GM21447 (cell line): ENCODE data around the gene ZNF202.

Experiments
- ATAC-seq: cut with Tn5 transposase; IDR thresholded peaks from one replicate; pipeline ENCODE4 v1.9.1; 2021; ENCODE audit not compliant: unreplicated experiment

Gene ZNF202

DNA sequence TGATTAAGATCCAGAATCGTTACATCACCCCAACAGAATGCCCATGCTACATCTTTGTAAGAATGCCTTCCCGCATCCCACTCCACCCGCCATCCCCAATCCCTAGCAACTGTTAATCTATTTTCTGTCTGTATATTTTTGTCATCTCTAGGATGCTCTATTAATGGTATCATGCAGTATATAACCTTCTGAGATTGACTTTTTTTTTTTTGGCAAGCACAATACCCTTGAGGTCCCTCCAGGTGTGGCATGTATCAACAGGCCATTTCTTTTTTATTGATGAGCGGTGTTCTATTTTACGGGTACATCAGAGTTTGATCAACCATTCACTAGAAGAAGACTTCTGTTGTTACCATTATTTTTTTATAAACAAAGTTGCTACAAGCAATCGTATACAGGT is 56.9 kb downstream of the ZNF202 start:
- ATAC-seq = no peak

DNA sequence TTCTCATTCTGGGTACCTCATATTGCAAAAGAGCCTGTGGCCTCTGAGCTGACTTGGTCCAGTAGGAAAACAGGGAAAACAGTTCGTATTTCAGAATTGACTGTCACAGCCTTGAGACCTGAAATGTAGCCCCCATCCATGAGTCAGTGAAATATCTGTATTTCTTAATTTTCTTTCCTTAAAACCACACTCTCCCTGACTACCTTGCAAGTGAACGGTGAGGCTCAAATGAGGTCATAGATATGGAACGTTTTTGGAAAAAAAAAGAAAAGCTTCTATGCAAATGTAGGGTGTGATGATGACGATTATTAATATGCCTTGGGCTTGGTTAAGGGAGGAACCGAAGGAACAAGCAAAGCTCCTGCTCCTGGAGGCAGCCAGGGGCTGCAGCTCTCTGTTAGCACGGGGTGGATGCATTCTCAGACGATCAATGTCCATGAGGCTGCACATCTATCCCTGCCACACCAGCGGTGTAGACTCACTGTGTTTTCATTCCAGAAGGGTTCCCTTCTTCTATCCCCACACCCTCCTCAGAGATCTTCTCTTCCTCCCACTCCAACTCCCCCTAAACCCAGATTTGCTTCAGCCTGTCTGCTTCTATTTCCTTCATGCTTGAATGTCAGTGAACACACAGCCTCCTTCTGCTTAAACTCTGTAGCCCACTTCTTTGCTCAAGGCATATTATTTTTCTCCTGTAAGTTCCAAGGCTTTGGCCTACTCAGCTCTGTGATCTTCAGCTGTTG is 57.9 kb downstream of the ZNF202 start:
- ATAC-seq = no peak

DNA sequence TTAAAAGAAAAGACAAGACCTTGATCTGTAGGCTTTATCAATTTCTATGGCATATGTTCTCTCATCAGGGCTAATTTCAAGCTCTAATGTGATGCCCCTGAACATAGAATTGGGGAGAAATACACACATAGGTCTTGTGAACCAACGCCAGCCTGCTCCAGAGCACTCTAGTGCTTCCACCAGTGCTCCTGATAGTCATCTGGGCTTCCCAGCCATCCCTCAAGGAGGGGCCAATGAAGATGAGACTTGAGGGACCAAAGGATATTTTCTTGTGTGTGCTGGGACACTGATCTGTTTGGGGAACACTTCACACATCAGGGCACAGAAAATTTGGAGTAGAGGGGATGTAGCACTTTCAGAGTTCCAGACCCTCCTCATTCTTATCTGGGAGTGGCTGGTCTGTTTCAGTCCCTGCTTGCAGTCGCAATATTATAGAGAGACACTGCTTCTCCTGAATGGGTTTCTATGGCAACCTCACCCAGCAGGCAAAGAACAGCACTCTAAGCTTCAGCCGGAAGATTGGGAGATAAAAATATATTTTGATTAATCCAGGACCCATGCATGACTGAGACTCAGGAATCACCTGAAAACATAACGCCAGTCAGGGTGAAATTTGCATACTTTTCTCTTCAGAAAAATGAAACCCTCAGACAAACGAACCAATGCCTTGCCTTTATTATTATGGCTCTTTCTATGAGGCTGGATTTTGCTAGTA is 58.6 kb downstream of the ZNF202 start:
- no peak for ATAC-seq

DNA sequence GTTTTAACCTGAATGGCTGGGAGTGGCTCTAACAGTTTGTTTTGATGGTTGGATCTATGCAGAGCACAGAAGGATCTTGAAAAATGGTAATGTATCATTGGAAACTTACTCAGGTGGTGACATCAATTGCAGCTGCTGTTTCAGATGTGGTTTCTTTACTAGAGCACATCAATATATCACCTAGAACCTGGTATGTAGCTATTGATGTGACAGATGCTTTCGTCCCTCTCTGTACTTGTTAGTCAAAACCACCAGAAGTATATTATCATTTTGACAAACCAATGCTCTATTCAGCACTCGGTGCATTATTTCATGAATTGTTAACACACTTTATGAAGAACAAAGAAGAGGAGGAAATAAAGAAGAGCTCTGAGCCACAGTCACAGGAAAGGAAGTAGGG is 60.4 kb downstream of the ZNF202 start:
- no peak for ATAC-seq

DNA sequence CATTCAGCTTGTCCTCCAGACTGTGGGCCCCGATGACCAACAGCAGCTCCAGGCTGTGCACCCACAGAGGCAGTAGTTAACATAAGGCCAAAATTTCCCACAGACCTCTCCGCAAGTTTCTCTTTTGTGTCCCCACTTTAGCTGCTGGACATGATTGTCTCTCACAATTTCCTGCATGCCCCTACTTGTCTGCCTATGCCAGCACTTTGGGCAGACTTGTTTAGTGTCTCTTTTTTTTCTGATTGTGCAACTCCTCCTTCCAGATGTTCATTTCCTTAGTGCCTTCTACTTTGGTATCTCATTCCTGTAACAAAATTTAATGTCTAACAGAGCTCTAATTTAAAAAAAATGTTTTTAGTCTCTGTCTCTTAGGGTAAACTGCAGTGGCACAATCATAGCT is 63.2 kb downstream of the ZNF202 start:
- ATAC-seq = no peak

DNA sequence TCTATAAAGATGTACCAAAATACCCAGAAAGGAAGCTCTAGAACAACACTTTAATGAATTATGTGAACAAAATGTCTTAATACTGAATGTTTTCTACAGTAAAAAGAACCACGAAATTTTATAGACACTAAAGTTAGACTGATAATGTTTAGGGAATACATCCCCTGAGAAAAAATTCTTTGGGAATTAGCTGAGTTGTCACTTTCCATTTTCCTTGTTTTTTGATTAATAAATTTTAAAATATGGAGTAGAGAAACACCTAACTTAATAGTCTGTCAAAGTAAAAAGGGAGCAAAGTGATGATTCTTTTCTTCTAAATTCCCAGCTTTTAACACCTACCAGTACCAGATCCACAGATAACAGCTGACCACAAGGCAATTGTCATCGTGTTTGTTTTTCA is 64.0 kb downstream of the ZNF202 start:
- ATAC-seq = no peak

DNA sequence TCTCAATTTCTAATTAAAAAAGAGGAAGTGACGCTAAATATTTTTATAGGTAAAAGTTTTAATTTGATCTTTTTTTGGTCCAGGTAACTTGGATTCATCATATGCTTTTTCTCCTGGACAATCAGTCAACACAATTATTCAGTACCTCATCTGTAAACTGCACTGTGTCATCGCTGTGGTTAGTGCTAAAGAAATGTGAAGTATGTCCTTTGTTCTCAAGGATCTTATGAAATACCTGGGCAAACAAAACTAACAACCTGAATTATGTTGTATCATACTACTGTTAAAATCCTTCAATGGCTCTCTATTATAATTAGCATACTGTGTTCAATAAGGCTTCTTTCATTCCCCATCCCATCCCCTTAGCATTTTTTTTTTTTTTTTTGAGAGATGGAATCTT is 67.2 kb downstream of the ZNF202 start:
- no peak for ATAC-seq
